ENCODE results near the gene ZNF524.

Gene ZNF524

DNA sequence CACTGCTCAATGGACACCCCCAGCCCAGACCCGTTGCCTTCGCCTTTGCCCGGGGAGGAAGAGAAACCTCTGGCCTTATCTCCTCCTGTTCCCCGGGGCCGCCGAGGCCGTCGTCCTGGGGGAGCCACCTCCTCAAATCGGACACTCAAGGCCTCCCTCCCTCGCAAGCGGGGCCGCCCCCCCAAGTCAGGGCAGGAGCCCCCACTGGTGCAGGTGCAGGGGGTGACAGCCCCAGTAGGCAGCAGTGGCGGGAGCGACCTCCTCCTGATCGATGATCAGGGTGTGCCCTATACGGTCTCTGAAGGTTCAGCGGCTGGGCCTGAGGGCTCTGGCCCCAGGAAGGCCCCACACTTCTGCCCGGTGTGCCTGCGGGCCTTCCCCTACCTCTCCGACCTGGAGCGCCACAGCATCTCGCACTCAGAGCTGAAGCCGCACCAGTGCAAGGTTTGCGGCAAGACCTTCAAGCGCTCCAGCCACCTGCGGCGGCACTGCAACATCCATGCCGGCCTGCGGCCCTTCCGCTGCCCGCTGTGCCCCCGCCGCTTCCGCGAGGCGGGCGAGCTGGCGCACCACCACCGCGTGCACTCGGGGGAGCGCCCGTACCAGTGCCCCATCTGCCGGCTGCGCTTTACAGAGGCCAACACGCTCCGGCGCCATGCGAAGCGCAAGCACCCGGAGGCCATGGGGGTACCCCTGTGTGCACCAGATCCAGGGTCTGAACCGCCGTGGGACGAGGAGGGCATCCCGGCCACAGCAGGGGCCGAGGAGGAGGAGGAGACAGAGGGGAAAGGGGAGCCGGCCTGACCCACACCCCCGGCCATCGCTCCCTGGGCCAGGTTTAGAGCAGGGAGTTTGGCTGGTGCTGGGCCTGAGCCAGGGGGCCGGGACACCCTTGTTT, 2.3 kb downstream of the ZNF524 start:
- H3K27me3 ChIP-seq (ENCODE audit: insufficient read depth, low read depth, severe bottlenecking) = no peaks in the 10 kb centered on the region
- H3K36me3 ChIP-seq = peaks cover 12% of the 10 kb centered on the region
- TF ChIP-seq, protein P1, sequence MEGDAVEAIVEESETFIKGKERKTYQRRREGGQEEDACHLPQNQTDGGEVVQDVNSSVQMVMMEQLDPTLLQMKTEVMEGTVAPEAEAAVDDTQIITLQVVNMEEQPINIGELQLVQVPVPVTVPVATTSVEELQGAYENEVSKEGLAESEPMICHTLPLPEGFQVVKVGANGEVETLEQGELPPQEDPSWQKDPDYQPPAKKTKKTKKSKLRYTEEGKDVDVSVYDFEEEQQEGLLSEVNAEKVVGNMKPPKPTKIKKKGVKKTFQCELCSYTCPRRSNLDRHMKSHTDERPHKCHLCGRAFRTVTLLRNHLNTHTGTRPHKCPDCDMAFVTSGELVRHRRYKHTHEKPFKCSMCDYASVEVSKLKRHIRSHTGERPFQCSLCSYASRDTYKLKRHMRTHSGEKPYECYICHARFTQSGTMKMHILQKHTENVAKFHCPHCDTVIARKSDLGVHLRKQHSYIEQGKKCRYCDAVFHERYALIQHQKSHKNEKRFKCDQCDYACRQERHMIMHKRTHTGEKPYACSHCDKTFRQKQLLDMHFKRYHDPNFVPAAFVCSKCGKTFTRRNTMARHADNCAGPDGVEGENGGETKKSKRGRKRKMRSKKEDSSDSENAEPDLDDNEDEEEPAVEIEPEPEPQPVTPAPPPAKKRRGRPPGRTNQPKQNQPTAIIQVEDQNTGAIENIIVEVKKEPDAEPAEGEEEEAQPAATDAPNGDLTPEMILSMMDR (IDR thresholded peaks at IDR 0.05; ENCODE audit: low read depth, low read length) = no peak
- no peak for DNase-seq
- H3K4me3 ChIP-seq (ENCODE audit: low read depth, low read length) = no peak overlapping the region
- H3K27ac ChIP-seq = peak overlapping the region; percentile 100
- no peaks in the 10 kb centered on the region for H3K9me3 ChIP-seq (ENCODE audit: severe bottlenecking)

- Histone ChIP-seq H3K27me3 (ENCODE audit: insufficient read depth, low read depth, severe bottlenecking) (no peaks in the 10 kb centered on the region), H3K27ac (no peak overlapping the region), H3K9me3 (ENCODE audit: severe bottlenecking) (no peaks in the 10 kb centered on the region), H3K36me3 (peaks cover 6% of the 10 kb centered on the region), H3K4me3 (ENCODE audit: low read depth, low read length) (no peak overlapping the region)
- no peak for DNase-seq
- TF ChIP-seq, protein P1 (IDR thresholded peaks at IDR 0.05; ENCODE audit: low read depth, low read length) = no peak
Measured at GRCh38 chr19:55603115-55603514, 3.0 kb downstream of the ZNF524 start.

GRCh38 chr19:55603581-55604292, 3.6 kb downstream of the ZNF524 start:
- DNase-seq = no peak
- peaks cover 5% of the 10 kb centered on the region for H3K36me3 ChIP-seq
- H3K4me3 ChIP-seq (ENCODE audit: low read depth, low read length) = no peak overlapping the region
- H3K27me3 ChIP-seq (ENCODE audit: insufficient read depth, low read depth, severe bottlenecking) = no peaks in the 10 kb centered on the region
- TF ChIP-seq, protein P1 (IDR thresholded peaks at IDR 0.05; ENCODE audit: low read depth, low read length) = no peak
- H3K27ac ChIP-seq = peak overlapping the region; percentile 92
- no peaks in the 10 kb centered on the region for H3K9me3 ChIP-seq (ENCODE audit: severe bottlenecking)

- Histone ChIP-seq H3K36me3 (peaks cover 12% of the 10 kb centered on the region), H3K4me3 (ENCODE audit: low read depth, low read length) (peak overlapping the region; percentile 93), H3K27ac (peak overlapping the region; percentile 92), H3K27me3 (ENCODE audit: insufficient read depth, low read depth, severe bottlenecking) (no peaks in the 10 kb centered on the region), H3K9me3 (ENCODE audit: severe bottlenecking) (no peaks in the 10 kb centered on the region)
- TF ChIP-seq, protein P1 (IDR thresholded peaks at IDR 0.05; ENCODE audit: low read depth, low read length) = no peak
- peak; percentile 97 for DNase-seq
Measured at GRCh38 chr19:55605207-55605636, 5.1 kb downstream of the ZNF524 start.

- H3K36me3 ChIP-seq = peaks cover 12% of the 10 kb centered on the region
- H3K27me3 ChIP-seq (ENCODE audit: insufficient read depth, low read depth, severe bottlenecking) = no peaks in the 10 kb centered on the region
- H3K27ac ChIP-seq = peak within 1 kb of the TSS; percentile 92
- TF ChIP-seq, protein P1 (IDR thresholded peaks at IDR 0.05; ENCODE audit: low read depth, low read length) = peak; percentile 67
- peak; percentile 86 for DNase-seq
- no peaks in the 10 kb centered on the region for H3K9me3 ChIP-seq (ENCODE audit: severe bottlenecking)
- peak within 1 kb of the TSS; percentile 93 for H3K4me3 ChIP-seq (ENCODE audit: low read depth, low read length)
Measured at GRCh38 chr19:55605637-55606470, 5.8 kb downstream of the ZNF524 start, which contains the start of gene ZNF865. Gene ZNF865 (plus strand): TSS chr19:55605647. CDS start chr19:55613619, 7,972 bp downstream.

Data from WERI-Rb-1 (cell line).